K562 (cell line): ENCODE results near the gene SS18L1. TPM values are rescaled to one million over a fixed set of nuclear protein-coding genes. Genes with fewer than 3 reads are reported as not detected.
A peak's percentile ranks its signal among the peaks of the same experiment; 100 is the strongest.

Experiments used
- ATAC-seq: fragments of 200-7000 bp; cut with Tn5 transposase; 3 replicates; pipeline ENCODE4 v1.9.1; 2020; ENCODE audit warnings: moderate library complexity
- BruUV-seq: library from RNA; stranded (reverse); fragments of 400-500 nt; replicated peaks from 2 replicates; lab custom pipeline; 2021; lab: Mats Ljungman, UMichigan
- CTCF ChIA-PET: fragments of 300-600 bp; formaldehyde crosslinking; extraction: SDS; loops from one replicate; lab custom pipeline; 2021; ENCODE audit warnings: low intra/inter-chr PET ratio; lab: Yijun Ruan, JAX
- POLR2A ChIA-PET: fragments of 300-600, 350-650 bp; sonication (Branson Sonifier 250); formaldehyde crosslinking; extraction: SDS; loops from one replicate; lab custom pipeline; 2021; ENCODE audit warnings: antibody characterized with exemption, inconsistent platforms; lab: Yijun Ruan, JAX
- DNase-seq, 4 experiments: peaks; one replicate each; pipeline versions ENCODE4 v3.0.0 to v3.0.0-alpha.2; 2011 to 2018; ENCODE audit warnings: low spot score in 3 of 4, mixed read lengths in 3 of 4; ENCODE audit errors: extremely low read depth in 1 of 4
- FAIRE-seq: peaks from 2 replicates; lab custom pipeline; 2011; peaks lifted over from hg19 to GRCh38; lab: Jason Lieb, UNC
- H2AFZ ChIP-seq: 2 replicates; pipeline ENCODE4 v1.6.0; 2011; ENCODE audit warnings: low read depth, low read length, control low read depth, inconsistent platforms
- H3K27ac ChIP-seq: fragments of 200-600 bp; 3 replicates; pipeline ENCODE4 v1.8.0; 2011; ENCODE audit warnings: low read depth, mild to moderate bottlenecking, control low read depth, inconsistent platforms, low read length, moderate library complexity, mixed read lengths; ENCODE audit errors: extremely low read depth
- H3K27me3 ChIP-seq, 2 experiments: fragments of 300-600 bp in 1 of 2; 2 replicates in 1 of 2; 3 replicates in 1 of 2; pipeline versions ENCODE4 v1.6.0 to v1.8.0; 2011; ENCODE audit warnings: inconsistent platforms in 2 of 2, low read length in 2 of 2, mild to moderate bottlenecking in 1 of 2, mixed read lengths in 1 of 2, moderate library complexity in 1 of 2; ENCODE audit not compliant: control insufficient read depth in 2 of 2, insufficient read depth in 2 of 2
- H3K36me3 ChIP-seq: fragments of 300-600 bp; 3 replicates; pipeline ENCODE4 v1.8.0; 2011; ENCODE audit warnings: mild to moderate bottlenecking, low read length, inconsistent platforms; ENCODE audit not compliant: control insufficient read depth, insufficient read depth
- H3K4me1 ChIP-seq, 2 experiments: fragments of 200-600 bp in 1 of 2; replicated peaks in 1 of 2; 2 replicates in 1 of 2; 3 replicates in 1 of 2; pipeline versions ENCODE4 v1.5.1 to v1.8.0; 2011; ENCODE audit warnings: inconsistent platforms in 2 of 2, low read length in 2 of 2, mild to moderate bottlenecking in 1 of 2, mixed read lengths in 1 of 2, moderate library complexity in 1 of 2; ENCODE audit not compliant: control insufficient read depth in 2 of 2, insufficient read depth in 2 of 2
- H3K4me2 ChIP-seq: 2 replicates; pipeline ENCODE4 v1.6.1; 2011; ENCODE audit warnings: low read length, control low read depth, inconsistent platforms, mixed read lengths; ENCODE audit not compliant: insufficient read depth
- H3K4me3 ChIP-seq: fragments of 200-600 bp; sonication (generic), shearing (Covaris generic); 2 replicates; pipeline ENCODE4 v1.5.1; 2016; ENCODE audit warnings: control low read depth, inconsistent platforms
- H3K79me2 ChIP-seq: fragments of 200-600 bp; 3 replicates; pipeline ENCODE4 v1.8.0; 2011; ENCODE audit warnings: low read length, inconsistent platforms; ENCODE audit not compliant: control insufficient read depth, insufficient read depth
- H3K9ac ChIP-seq, 2 experiments: 2 replicates each; pipeline versions ENCODE4 v1.6.0 to v1.6.1; 2011; ENCODE audit warnings: low read depth in 2 of 2, low read length in 2 of 2, control low read depth in 1 of 2, inconsistent platforms in 1 of 2, mild to moderate bottlenecking in 1 of 2, mixed read lengths in 1 of 2; ENCODE audit not compliant: insufficient read depth in 1 of 2
- H3K9me1 ChIP-seq: one replicate; pipeline ENCODE4 v1.6.0; 2011; ENCODE audit warnings: inconsistent platforms, mild to moderate bottlenecking, low read length, moderate library complexity; ENCODE audit not compliant: control insufficient read depth, insufficient read depth
- H3K9me3 ChIP-seq: replicated peaks from 2 replicates; pipeline ENCODE4 v1.5.1; 2011; ENCODE audit warnings: low read depth, low read length, inconsistent platforms; ENCODE audit not compliant: control insufficient read depth, insufficient read depth
- H4K20me1 ChIP-seq: replicated peaks from 2 replicates; pipeline ENCODE4 v1.6.1; 2011; ENCODE audit warnings: low read length, inconsistent platforms, mixed read lengths; ENCODE audit not compliant: control insufficient read depth, insufficient read depth
- DACH1 ChIP-seq: fragments of 450-650 bp; IDR thresholded peaks from 2 replicates; pipeline ENCODE4 v1.6.1; 2018; ENCODE audit not compliant: partially characterized antibody
- ESRRA ChIP-seq: fragments of 450-650 bp; IDR thresholded peaks from 2 replicates; pipeline ENCODE4 v1.6.1; 2014; ENCODE audit warnings: low read depth, mild to moderate bottlenecking, moderate library complexity, borderline replicate concordance
- HMGXB4 ChIP-seq: sonication (generic); formaldehyde crosslinking; IDR thresholded peaks from 2 replicates; pipeline ENCODE4 v1.8.1; 2023; ENCODE audit warnings: mild to moderate bottlenecking, missing genetic modification reagents
- POLR2G ChIP-seq: fragments of 200-400 bp; formaldehyde crosslinking; IDR thresholded peaks from 2 replicates; pipeline ENCODE4 v1.6.1; 2017; ENCODE audit warnings: low read depth, mild to moderate bottlenecking, antibody characterized with exemption, low read length, moderate library complexity
- TAF9B ChIP-seq: fragments of 450-650 bp; IDR thresholded peaks from 2 replicates; pipeline ENCODE4 v1.6.1; 2018; ENCODE audit warnings: mild to moderate bottlenecking; ENCODE audit not compliant: partially characterized antibody
- ZKSCAN1 ChIP-seq: fragments of 150-350 bp; IDR thresholded peaks from 2 replicates; pipeline ENCODE4 v1.6.1; 2016; ENCODE audit warnings: low read depth, low read length
- ZNF263 ChIP-seq: sonication (generic); formaldehyde crosslinking; IDR thresholded peaks from 2 replicates; pipeline ENCODE4 v1.8.0; 2022; ENCODE audit warnings: mild to moderate bottlenecking, missing genetic modification reagents, borderline replicate concordance
- ZNF277 ChIP-seq: fragments of 250-450 bp; sonication (Bioruptor Pico); IDR thresholded peaks from 2 replicates; pipeline ENCODE4 v1.8.0; 2022; ENCODE audit warnings: inconsistent platforms, mild to moderate bottlenecking, moderate library complexity, borderline replicate concordance
- WGBS: fragments of 100-300 bp; shearing (Covaris generic); methylation state at CpG from one replicate; pipeline ENCODE4 v1.1.6; 2016; ENCODE audit warnings: low coverage, mixed read lengths; ENCODE audit not compliant: insufficient coverage; ENCODE audit errors: missing lambda C conversion rate; 5-methylcytosine and 5-hydroxymethylcytosine counted together
- in situ Hi-C: fragments of 300-500 bp; cut with MboI; formaldehyde crosslinking; loops from 4 replicates; pipeline ENCODE4 v1.15.0; 2018; ENCODE audit warnings: inconsistent platforms, mixed read lengths
- intact Hi-C: fragments of 100-400 bp; cut with micrococcal nuclease; formaldehyde crosslinking; loops from 2 replicates; pipeline ENCODE4 v1.14.2; 2022
- polyA plus RNA-seq, 8 experiments: library from polyadenylated mRNA; depleted of rRNA in 4 of 8; stranded (reverse) in 5 of 8; unstranded in 3 of 8; fragments of >200 nt; fragmentation: Nextera tagmentation in 2 of 8; fragmentation: Illumina TruSeq in 1 of 8; extraction: Ambion mirVana in 2 of 8; extraction: Trizol in 1 of 8; gene quantifications; 2 replicates each; pipeline versions ENCODE4 v1.2.1 to v1.2.3, GENCODE V29; 2011 to 2014; ENCODE audit warnings: inconsistent platforms in 1 of 8, missing spikeins in 1 of 8
- total RNA-seq, 7 experiments: library from RNA; depleted of rRNA in 6 of 7; stranded (reverse); fragments of >200 nt in 6 of 7; fragmentation: Illumina TruSeq in 2 of 7; extraction: Trizol in 2 of 7; gene quantifications; 2 replicates each; pipeline versions ENCODE4 v1.2.1 to v1.2.3, GENCODE V29; 2011 to 2021; ENCODE audit warnings: low replicate concordance in 1 of 7
- TF ChIP-seq, protein P1 (sequence below), 2 experiments: fragments of 150-350 bp in 1 of 2; IDR thresholded peaks; 2 replicates each; pipeline ENCODE4 v1.6.1; 2012 to 2016; ENCODE audit warnings: low read depth in 2 of 2, low read length in 2 of 2, mild to moderate bottlenecking in 1 of 2, moderate library complexity in 1 of 2

SS18L1 gene
- total and polyA plus RNA-seq, 9 of the 15 experiments (the other 6 are each of a cell fraction or from before 2014, with no cell fraction given), result 2.7 to 28.3 (median 15.1) TPM

GRCh38 chr20:62211769-62212288 lies 68.3 kb downstream of the SS18L1 start:
- in situ Hi-C loops (no loop called here), intact Hi-C loops (no loop called here)
- Histone ChIP-seq H4K20me1 (peaks cover 30% of the 10 kb centered on the region), H3K9me3 (no peaks in the 10 kb centered on the region), H3K27ac (no peak overlapping the region), H3K27me3 (peaks cover 20 to 52% of the 10 kb centered on the region in 2 experiments; a peak in 4 of 5 replicates), H3K4me2 (no peak overlapping the region), H3K9ac (no peak overlapping the region), H3K4me3 (no peak overlapping the region), H3K79me2 (no peaks in the 10 kb centered on the region), H3K36me3 (no peaks in the 10 kb centered on the region), H2AFZ (no peak overlapping the region), H3K9me1 (peaks cover 3% of the 10 kb centered on the region), H3K4me1 (peaks cover 4 to 50% of the 10 kb centered on the region in 2 experiments; a peak in 3 of 5 replicates)
- CTCF ChIA-PET, result no interaction called here
- DNase-seq (no peak), ATAC-seq (no peak), FAIRE-seq (no peak)
- BruUV-seq, result no TSS peak
- TF ChIP-seq ZNF277 (no peak), ZNF263 (CRISPR knock-in tag) (no peak), DACH1 (no peak), HMGXB4 (CRISPR knock-in tag) (no peak), TAF9B (no peak), ESRRA (no peak), ZKSCAN1 (0 out of 2 replicates have a peak, but pooled peaks have one; percentile 68), POLR2G (peak; percentile 24; the same call in 1 of the 2 replicates)
- TF ChIP-seq, protein P1, sequence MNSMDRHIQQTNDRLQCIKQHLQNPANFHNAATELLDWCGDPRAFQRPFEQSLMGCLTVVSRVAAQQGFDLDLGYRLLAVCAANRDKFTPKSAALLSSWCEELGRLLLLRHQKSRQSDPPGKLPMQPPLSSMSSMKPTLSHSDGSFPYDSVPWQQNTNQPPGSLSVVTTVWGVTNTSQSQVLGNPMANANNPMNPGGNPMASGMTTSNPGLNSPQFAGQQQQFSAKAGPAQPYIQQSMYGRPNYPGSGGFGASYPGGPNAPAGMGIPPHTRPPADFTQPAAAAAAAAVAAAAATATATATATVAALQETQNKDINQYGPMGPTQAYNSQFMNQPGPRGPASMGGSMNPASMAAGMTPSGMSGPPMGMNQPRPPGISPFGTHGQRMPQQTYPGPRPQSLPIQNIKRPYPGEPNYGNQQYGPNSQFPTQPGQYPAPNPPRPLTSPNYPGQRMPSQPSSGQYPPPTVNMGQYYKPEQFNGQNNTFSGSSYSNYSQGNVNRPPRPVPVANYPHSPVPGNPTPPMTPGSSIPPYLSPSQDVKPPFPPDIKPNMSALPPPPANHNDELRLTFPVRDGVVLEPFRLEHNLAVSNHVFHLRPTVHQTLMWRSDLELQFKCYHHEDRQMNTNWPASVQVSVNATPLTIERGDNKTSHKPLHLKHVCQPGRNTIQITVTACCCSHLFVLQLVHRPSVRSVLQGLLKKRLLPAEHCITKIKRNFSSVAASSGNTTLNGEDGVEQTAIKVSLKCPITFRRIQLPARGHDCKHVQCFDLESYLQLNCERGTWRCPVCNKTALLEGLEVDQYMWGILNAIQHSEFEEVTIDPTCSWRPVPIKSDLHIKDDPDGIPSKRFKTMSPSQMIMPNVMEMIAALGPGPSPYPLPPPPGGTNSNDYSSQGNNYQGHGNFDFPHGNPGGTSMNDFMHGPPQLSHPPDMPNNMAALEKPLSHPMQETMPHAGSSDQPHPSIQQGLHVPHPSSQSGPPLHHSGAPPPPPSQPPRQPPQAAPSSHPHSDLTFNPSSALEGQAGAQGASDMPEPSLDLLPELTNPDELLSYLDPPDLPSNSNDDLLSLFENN (IDR thresholded peaks at IDR 0.05; ENCODE audit: low read depth in 2 of 2, low read length in 2 of 2), result no peak
- POLR2A ChIA-PET, result interaction anchor here (0.7 kb wide), 1 partner anchor 289 kb away, joined by 3 read pairs; no protein-coding TSS in a partner anchor
- 8% methylated on average over 6 of the region's 9 CpGs for WGBS
